HG03558 (cell line): ENCODE data around the gene METAP1.
"Not testable (repeated sequence)": the region's sequence is repeated elsewhere in the genome, so short reads cannot be mapped to it uniquely, and the experiment has no call there.

ENCODE experiments used
- ATAC-seq: cut with Tn5 transposase; IDR thresholded peaks from one replicate; pipeline ENCODE4 v1.9.1; 2021; ENCODE audit warnings: moderate number of reproducible peaks; ENCODE audit not compliant: unreplicated experiment; ENCODE audit errors: extremely low read depth

Gene METAP1

GRCh38 chr4:98996056-98996764 is 689 bp downstream of the METAP1 start:
- ATAC-seq: peak; percentile 7

- ATAC-seq: no peak
These were observed 1.2 kb downstream of the METAP1 start for GRCh38 chr4:98996765-98997068.

GRCh38 chr4:98997166-98997565 is 1.6 kb downstream of the METAP1 start:
- no peak for ATAC-seq

- no peak for ATAC-seq
These were observed 3.0 kb downstream of the METAP1 start for GRCh38 chr4:98998551-98998950.

DNA sequence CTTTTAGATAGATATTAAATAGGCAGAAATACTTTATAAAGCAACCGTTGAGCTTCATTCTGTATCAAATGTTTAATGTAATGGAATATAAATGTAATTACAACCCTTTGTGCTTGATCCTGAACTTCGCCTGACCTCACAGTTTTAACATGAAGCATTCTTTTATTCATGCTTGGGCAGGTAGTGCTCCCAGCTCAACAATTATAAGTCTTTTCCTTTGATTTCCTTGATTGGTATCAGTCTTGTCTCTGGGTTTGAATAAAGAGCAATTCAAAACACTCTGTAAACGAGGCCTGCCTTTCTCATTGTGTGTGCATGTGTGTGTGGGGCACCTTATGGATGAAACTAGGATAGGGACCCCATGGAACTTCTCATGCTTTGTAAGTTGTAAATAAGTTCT is 6.8 kb downstream of the METAP1 start:
- ATAC-seq: no peak

- no peak for ATAC-seq
These were observed 12.5 kb downstream of the METAP1 start for GRCh38 chr4:99008051-99008450.

DNA sequence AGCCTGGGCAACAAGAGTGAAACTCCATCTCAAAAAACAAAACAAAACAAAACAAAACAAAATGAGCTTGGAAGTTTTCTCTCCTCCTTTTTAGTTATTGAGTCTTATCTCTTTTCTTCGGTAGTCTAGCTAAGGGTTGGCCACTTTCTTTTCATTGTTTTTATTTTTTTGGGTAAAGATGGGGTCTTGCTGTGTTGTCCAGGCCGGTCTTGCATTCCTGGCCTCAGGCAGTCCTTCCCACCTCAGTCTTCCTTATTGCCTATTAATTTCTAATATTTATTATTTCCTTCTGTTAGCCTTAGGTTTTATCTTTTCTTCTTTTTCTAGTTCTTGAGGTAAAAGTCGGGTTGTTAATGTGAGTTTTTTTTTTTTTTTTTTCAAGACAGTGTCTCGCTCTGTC is 16.4 kb downstream of the METAP1 start:
- ATAC-seq: no peak

GRCh38 chr4:99013402-99013843 is 17.9 kb downstream of the METAP1 start:
- no peak for ATAC-seq

DNA sequence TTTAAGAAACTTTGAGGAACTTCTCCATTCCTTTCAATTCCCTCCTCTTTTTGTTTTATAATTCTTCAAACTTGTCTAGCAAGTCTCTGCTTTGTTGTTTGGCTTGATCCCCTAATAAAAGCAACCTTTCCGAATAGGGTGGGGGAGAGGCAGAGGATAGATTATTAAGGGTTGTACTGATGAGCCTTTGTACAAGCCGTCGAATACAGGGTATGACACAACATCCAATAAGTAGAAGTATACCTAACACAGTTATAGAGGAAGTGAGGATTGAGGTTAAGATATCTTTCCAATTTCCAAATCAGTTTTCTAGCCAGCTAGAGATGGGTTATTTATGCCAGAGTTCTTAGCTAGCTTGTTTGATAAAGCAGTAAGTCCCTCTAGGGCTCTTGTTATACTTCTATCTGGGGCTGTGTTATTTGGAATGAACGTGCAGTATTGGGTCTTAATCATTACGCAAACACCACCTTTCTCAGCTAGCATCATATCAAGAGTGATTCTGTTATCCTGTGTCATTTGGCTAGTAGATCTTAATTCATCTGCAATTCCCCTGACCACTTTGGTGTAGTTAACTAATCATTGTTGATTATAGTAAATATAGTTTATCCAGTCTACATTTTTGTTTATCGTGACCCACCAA is 18.5 kb downstream of the METAP1 start:
- ATAC-seq: no peak

GRCh38 chr4:99021386-99021785 is 25.9 kb downstream of the METAP1 start:
- no peak for ATAC-seq

DNA sequence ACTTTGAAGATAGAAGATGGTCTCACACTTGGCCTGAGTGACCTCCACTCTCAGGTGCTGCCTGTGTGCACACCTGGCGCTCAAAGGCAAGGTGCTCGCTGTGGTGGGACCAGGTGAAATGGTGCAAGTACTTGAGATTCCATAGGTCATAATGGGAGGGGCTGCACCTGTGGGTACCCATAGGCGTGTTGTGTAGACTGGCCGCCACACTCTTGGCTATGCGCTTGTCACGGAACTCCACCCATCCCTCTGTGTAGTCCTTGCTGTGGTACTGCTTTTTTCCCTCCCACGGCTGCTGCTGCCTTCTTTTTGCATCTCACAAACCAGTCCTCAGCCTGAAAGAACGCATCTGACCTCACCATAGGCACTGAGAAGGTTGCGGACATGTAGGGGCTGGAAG is 27.0 kb downstream of the METAP1 start:
- no peak for ATAC-seq

- ATAC-seq: not testable (repeated sequence)
These were observed 28.3 kb downstream of the METAP1 start for GRCh38 chr4:99023800-99024251.

DNA sequence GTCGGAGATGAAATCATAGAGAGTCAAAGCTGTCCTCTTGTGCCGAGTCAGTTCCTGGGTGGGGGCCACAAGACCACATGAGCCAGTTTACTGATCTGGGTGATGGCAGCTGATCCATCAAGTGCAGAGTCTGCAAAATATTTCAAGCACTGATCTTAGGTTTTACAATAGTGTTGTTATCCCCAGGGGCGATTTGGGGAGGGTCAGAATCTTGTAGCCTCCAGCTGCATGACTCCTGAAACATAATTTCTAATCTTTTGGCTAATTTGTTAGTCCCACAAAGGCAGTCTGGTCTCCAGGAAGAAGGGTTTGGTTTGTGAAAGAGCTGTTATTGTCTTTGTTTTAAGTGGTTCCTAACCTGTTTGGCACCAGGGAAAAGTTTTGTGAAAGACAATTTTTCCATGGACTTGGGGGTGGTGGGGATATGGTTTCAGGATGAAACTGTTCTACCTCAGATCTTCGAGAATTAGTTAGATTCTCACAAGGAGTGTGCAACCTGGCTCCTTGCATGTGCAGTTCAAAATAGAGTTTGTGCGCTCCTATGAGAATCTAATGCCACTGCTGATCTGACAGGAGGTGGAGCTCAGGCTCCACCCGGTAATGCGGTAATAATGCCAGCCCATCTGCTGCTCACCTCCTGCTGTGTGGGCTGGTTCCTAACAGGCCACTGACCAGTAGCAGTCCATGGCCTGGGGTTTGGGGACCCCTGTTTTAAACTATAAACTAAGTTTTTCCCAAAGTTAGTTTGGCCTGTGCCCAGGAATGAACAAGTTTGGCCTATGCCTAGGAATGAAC is 29.2 kb downstream of the METAP1 start:
- ATAC-seq: no peak

GRCh38 chr4:99025506-99025905 is 30.0 kb downstream of the METAP1 start:
- ATAC-seq: no peak

- ATAC-seq: no peak
These were observed 31.8 kb downstream of the METAP1 start for GRCh38 chr4:99027304-99027703.

DNA sequence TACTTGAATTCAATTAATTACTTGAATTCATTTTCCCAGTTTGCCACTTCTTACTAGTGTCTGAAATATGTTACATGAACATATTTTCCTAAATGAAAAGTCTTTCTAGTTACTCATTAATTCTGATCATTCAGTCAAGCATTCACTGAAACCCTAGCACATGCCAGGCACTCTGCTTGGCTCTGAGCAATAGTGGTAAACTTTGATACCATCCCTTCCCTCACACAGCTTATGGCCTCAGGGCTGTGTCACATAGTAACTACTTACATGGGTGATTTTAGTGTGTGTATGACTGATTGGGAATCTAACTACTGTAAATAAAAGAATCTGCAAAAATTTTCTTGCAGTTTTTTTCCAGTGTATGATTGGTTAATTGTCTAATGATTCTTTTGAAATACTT is 32.7 kb downstream of the METAP1 start:
- ATAC-seq: no peak

DNA sequence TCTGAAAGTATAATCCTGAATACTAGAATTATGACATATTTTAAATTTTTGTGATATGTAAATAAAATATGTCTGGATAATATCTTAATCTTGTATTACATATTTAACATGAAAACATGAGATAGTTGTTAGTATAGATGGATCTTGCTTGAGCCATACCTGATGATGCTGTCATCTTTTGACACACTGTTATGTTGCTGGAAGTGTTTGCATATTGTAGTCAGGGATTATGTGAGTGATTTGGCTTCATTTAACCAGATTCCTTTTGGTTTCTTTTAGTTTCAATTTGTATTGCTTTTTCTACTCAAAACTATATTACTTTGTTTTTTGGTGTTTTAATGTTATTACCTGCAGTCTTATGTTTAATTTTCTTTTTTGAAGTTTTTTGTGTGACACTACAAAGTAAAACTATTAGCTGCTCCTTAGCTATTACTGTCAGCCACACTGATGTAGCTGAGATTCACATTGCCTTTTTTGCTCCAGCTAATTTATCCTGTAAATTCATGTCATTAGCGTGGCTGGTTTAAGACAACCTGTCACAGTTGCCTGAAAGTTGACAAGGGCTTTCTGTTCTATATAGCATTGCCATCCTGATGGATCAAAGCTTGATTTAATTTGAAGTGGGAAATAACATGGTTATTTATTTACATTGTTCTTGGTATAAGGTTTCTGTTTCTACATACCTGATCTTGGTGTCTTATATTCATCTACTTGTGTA is 33.7 kb downstream of the METAP1 start:
- ATAC-seq: peak; percentile 37

DNA sequence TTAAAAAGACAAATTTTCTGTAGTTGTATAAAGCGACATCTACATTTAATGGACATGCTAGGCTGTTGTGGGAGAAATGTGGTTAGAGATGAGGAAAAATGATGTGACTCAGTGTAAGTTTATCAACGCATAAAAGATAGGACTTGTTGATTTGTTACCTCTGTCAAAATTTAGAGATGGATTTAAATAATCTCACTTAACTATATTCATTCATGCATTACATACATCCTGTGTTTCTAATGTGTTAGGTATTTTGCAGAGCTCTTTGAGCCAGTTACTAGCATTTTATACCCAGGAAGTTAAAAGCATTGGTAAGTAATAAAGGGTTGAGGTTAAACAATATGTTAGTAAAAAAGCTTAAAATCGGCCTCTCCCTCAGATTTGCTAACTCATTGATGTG is 34.3 kb downstream of the METAP1 start:
- ATAC-seq: no peak

- ATAC-seq: no peak
These were observed 38.4 kb downstream of the METAP1 start for GRCh38 chr4:99033956-99034355.

- ATAC-seq: no peak
These were observed 42.7 kb downstream of the METAP1 start for GRCh38 chr4:99038213-99038612.

GRCh38 chr4:99043346-99043745 is 47.8 kb downstream of the METAP1 start:
- ATAC-seq: no peak
